KBM-7 (cell line): ENCODE measurements around the gene OR2L5.

Experiments
- DNase-seq: peaks from one replicate; pipeline ENCODE4 v3.0.0-alpha.2; 2015
- in situ Hi-C: fragments of 300-500 bp; cut with MboI; formaldehyde crosslinking; loops from 2 replicates; pipeline ENCODE4 v1.14.3; 2020; ENCODE audit warnings: low sequenced_read_pairs, low pct_unique_long_range_greater_than_20kb, mixed read lengths

Gene OR2L5

GRCh38 chr1:248013229-248013710 lies at the start of gene OR2L5:
Gene OR2L5, plus strand, starts transcription at chr1:248013660. Its CDS starts 8,288 bp downstream, at chr1:248021948.
- in situ Hi-C loops, result no loop called here
- DNase-seq, result no peak

DNA sequence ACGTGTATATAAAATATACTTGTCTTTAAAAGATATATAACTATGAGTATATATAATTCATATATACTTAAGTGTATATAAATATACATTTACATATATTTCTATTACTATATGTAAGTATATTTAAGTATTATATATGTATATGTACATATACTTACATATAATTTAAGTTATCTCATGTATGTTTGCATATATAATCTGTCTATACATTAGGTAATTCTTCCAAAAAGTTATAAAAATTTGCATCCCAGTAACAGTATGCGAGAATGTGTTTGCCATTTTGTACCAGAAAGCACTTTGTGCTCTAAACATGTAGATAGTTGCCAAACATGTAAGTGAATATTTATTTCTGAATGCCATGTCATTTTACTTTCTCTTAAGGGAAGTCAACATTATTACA lies 48.5 kb upstream of the OR2L5 start, which contains the start of gene OR2AK2:
Gene OR2AK2, plus strand, starts transcription at position 301 of the 400 bp plus-strand sequence. CDS start 144 bp downstream, outside the sequence.
- DNase-seq, result no peak
- in situ Hi-C loops, result no loop called here

DNA sequence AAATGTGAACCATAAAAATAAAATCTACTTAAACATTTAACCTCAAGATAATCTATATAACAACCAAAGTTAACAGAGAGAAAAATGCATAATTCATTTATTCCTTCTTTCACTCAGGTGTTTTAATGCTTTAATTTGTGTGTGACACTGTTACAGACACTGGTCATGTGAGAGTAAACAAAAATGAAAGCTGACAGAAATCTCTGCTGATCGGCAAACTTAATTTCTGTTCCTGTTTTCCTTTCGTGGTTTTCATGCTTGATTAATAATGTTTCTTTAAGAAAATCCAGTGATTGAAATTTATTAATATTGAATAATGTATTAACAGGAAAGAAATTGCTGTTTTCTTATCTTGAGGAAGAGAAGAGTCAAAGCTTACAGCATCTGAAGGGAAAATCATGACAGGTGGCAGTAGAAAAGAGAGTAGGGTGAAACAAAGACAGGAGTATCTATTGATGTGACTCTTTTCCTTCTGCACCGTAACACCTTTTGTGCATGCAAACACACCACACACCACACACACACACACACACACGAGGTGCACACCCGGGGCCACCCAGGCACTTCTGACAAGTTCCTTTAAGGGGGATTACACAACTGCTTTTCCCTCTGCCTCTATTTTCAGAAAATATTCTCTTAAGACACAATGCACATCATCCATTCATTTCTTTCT lies 46.8 kb upstream of the OR2L5 start:
- no peak for DNase-seq
- in situ Hi-C loops, result no loop called here

- in situ Hi-C loops, result no loop called here
- no peak for DNase-seq
Measured at GRCh38 chr1:247992986-247993385, 20.5 kb upstream of the OR2L5 start.

DNA sequence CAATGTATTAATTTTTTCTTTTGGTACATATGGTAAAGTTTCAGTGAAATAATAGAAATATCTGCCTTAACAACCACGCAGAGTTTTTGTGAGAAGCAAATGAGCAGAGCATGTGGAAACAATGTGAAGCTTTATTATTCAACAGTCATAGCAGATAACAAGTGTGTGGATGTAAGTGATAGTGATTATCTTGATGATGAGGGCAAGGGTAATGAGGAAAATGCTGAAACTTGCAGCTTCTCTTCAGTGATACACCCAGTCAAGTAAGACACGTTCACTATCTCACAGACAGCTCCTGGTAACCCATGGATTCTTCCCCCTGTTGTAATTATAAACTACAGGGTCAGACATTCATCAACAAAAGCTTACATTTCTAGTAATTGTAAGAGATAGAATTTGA lies 14.6 kb upstream of the OR2L5 start:
- no peak for DNase-seq
- in situ Hi-C loops, result no loop called here

DNA sequence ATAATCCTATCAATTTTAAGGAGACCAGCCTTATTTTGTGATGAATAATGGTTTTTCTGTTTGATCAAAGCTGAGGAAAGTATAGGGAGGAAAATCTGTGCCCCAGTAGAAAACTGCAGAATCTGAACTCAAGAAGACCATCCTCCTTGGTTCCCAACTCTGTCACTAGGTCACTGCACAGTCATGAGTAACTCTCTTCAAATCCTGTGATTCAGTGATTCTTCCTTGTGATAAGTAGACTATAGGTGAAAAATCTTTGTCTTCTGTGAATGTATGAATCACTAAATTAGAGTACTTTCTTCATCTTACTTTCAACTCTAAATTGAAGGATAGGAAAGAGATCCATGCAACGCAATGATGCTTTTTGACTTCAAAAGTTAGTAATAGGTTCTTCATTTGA lies 13.3 kb upstream of the OR2L5 start:
- in situ Hi-C loops, result no loop called here
- DNase-seq, result no peak

- DNase-seq, result no peak
- in situ Hi-C loops, result no loop called here
Measured at GRCh38 chr1:248007778-248008177, 5.7 kb upstream of the OR2L5 start.

DNA sequence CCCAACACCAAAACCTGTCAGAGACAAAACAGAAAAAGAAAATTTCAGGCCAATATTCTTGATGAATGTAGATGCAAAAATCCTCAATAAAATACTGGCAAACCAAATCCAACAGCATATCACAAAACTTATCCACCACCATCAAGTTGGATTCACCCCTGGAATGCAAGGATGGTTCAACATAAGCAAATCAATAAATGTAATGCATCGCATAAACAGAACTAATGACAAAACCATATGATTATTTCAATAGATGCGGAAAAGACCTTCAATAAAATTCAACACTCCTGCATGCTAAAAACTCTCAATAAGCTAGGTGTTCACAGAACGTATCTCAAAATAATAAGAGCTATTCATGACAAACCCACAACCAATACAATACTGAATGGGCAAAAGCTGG lies 3.8 kb upstream of the OR2L5 start:
- in situ Hi-C loops, result no loop called here
- DNase-seq, result no peak

DNA sequence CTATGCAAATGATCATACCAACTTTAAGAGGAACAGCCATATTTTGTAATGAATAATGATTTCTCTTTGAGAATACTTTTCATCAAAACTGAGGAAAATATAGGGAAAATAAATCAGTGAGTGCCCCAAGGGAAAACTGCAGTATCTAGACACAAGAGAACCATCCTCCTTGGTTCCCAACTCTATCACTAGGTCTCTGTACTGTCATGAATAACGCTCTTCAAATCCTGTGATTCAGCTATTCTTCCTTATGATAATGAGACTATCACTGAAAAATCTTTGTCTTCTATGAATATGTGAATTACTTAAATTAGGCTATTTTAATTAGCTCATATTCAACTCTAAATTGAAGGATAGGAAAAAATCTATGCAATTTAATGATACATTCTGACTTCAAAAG lies 2.3 kb downstream of the OR2L5 start:
- no peak for DNase-seq
- in situ Hi-C loops, result no loop called here

- in situ Hi-C loops, result no loop called here
- no peak for DNase-seq
Measured at GRCh38 chr1:248029770-248030169, 16.3 kb downstream of the OR2L5 start, which contains the start of gene OR2L2. Gene OR2L2, plus strand, starts transcription at chr1:248030070. Its CDS starts 8,198 bp downstream, at chr1:248038268.

DNA sequence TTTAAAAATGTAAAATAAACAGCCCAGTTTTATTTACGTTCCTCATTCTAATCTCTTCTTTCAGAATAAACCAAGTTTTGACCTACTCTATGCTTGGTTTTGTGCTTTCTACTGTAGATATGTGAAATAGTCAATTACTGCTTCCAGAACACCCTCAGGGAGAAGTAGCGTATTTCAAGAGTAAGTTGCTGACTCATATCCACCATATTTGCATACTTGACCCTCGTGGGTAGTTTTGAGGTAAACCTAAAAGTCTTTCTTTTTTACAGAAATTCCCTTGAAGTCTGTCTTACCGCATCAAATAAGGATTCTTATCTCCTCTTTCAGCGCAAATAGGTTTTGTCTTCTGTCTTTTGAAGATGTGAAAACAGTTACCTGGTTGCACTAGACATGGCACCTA lies 31.7 kb downstream of the OR2L5 start:
- in situ Hi-C loops, result no loop called here
- no peak for DNase-seq

GRCh38 chr1:248046536-248046935 lies 33.1 kb downstream of the OR2L5 start, which contains the start of gene OR2L3:
Gene OR2L3, plus strand, starts transcription at chr1:248046836. Its CDS starts 13,846 bp downstream, at chr1:248060682.
- no peak for DNase-seq
- in situ Hi-C loops, result no loop called here

- in situ Hi-C loops, result no loop called here
- no peak for DNase-seq
Measured at GRCh38 chr1:248047008-248047407, 33.5 kb downstream of the OR2L5 start.

DNA sequence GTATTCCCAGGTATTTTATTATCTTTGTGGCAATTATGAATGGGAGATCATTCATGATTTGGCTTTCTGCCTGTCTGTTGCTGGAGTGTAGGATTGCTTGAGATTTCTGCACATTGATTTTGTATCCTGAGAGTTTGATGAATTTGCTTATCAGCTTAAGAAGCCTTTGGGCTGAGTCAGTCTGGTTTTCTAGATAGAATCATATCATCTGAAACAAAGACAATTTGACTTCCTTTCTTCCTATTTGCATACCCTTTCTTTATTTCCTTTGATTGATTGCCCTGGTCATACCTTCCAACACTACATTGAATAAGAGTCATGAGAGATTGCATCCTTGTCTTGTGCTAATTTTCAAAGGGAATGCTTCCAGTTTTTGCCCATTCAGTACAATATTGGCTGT lies 41.2 kb downstream of the OR2L5 start:
- DNase-seq, result no peak
- in situ Hi-C loops, result no loop called here

DNA sequence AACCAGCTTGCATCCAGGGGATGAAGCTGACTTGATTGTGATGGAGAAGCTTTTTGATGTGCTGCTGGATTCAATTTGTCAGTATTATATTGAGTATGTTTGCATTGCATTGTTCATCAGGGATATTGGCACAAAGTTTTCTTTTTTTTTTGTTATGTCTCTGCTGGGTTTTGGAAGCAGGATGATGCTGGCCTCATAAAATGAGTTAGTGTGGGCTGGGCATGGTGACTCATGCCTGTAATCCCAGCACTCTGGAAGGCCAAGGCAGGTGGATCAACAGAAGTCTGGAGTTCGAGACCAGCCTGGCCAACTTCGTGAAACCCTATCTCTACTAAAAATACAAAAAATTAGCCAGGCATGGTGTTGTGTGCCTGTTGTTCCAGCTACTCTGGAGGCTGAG lies 41.8 kb downstream of the OR2L5 start:
- in situ Hi-C loops, result no loop called here
- no peak for DNase-seq

DNA sequence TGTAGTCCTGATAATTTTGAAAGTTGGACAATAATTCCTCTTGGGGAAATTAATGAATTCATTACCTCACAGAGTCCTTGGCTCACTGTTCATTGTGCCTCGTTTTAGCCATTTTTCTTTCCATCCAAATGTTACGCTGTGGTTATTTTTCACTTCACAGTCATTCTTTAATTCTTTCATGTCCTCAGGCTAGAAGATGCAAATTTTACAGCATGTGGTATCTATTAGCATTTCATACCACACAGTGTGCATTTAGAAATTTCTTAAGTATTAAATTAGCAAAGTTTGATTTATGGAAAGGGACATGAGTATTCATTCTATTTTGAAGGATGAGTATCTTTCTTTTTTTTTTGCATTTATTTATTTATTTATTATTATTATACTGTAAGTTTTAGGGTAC lies 51.6 kb downstream of the OR2L5 start:
- no peak for DNase-seq
- in situ Hi-C loops, result no loop called here

DNA sequence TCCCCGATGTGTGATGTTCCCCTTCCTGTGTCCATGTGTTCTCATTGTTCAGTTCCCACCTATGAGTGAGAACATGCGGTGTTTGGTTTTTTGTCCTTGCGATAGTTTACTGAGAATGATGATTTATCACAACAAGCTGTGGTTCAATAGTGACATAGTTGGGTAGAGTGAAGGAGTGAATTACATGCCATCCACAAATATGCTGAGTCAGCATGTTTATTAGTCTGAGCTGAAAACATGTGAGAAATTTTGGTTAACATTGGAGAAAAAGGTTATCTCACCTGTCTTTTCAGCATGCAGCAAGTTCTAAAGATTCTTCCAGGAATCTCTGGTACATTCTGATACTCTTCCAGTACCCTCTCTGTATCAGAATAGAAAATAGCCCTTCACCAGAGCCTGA lies 52.1 kb downstream of the OR2L5 start:
- DNase-seq, result no peak
- in situ Hi-C loops, result no loop called here
